SK-N-SH (cell line): ENCODE data around the gene PCF11. TPM values are rescaled to one million over a fixed set of nuclear protein-coding genes. Genes with fewer than 3 reads are reported as not detected.

Experiments
- CTCF ChIA-PET: fragments of 300-600, 350-600 bp; formaldehyde crosslinking; extraction: SDS; loops from one replicate; lab custom pipeline; 2021; lab: Yijun Ruan, JAX
- POLR2A ChIA-PET: fragments of 350-600 bp; sonication (Branson Sonifier 250); formaldehyde crosslinking; extraction: SDS; loops from one replicate; lab custom pipeline; 2020; ENCODE audit warnings: antibody characterized with exemption, inconsistent platforms; lab: Yijun Ruan, JAX
- DNase-seq: peaks from one replicate; pipeline ENCODE4 v3.0.0; 2012
- H2AFZ ChIP-seq: fragments of 200-600 bp; sonication (generic); 2 replicates; pipeline ENCODE4 v1.8.1; 2016; ENCODE audit warnings: antibody characterized with exemption, mild to moderate bottlenecking, low read depth
- H3F3A ChIP-seq: fragments of 200-600 bp; sonication (generic); replicated peaks from 2 replicates; pipeline ENCODE3; 2016; ENCODE audit warnings: antibody characterized with exemption, mild to moderate bottlenecking; ENCODE audit not compliant: insufficient read depth
- H3K27ac ChIP-seq, 2 experiments: fragments of 200-500 bp in 1 of 2; fragments of 200-600 bp in 1 of 2; sonication (Bioruptor generic) in 1 of 2; sonication (generic), shearing (Covaris generic) in 1 of 2; 2 replicates each; pipeline versions ENCODE4 v1.5.1 to v1.6.1; 2014 to 2016; ENCODE audit warnings: low read depth in 2 of 2, inconsistent platforms in 1 of 2, low read length in 1 of 2, mild to moderate bottlenecking in 1 of 2, mixed read lengths in 1 of 2
- H3K27me3 ChIP-seq: fragments of 200-600 bp; sonication (generic), shearing (Covaris generic); 2 replicates; pipeline ENCODE4 v1.6.1; 2016; ENCODE audit warnings: mixed run types; ENCODE audit not compliant: insufficient read depth
- H3K36me3 ChIP-seq, 2 experiments: fragments of 200-500 bp in 1 of 2; fragments of 200-600 bp in 1 of 2; sonication (Bioruptor generic) in 1 of 2; sonication (generic) in 1 of 2; replicated peaks in 1 of 2; 2 replicates each; pipeline versions ENCODE3 to v1.5.1; 2014 to 2016; ENCODE audit warnings: low read length in 1 of 2, mild to moderate bottlenecking in 1 of 2; ENCODE audit not compliant: insufficient read depth in 2 of 2, control insufficient read depth in 1 of 2
- H3K4me1 ChIP-seq, 2 experiments: fragments of 200-500 bp in 1 of 2; fragments of 200-600 bp in 1 of 2; sonication (Bioruptor generic) in 1 of 2; sonication (generic), shearing (Covaris generic) in 1 of 2; 2 replicates each; pipeline versions ENCODE4 v1.5.1 to v1.6.1; 2014 to 2016; ENCODE audit warnings: low read depth in 1 of 2, low read length in 1 of 2, mixed run types in 1 of 2; ENCODE audit not compliant: insufficient read depth in 2 of 2, control insufficient read depth in 1 of 2
- H3K4me2 ChIP-seq: fragments of 200-600 bp; sonication (generic), shearing (Covaris generic); 2 replicates; pipeline ENCODE4 v1.6.1; 2017; ENCODE audit warnings: mixed run types
- H3K4me3 ChIP-seq, 2 experiments: fragments of 200-500 bp in 1 of 2; fragments of 200-600 bp in 1 of 2; sonication (Bioruptor generic) in 1 of 2; sonication (generic), shearing (Covaris generic) in 1 of 2; 2 replicates each; pipeline versions ENCODE4 v1.5.1 to v1.8.1; 2014 to 2016; ENCODE audit warnings: low read depth in 2 of 2, inconsistent platforms in 1 of 2, low read length in 1 of 2, mild to moderate bottlenecking in 1 of 2, mixed read lengths in 1 of 2, moderate library complexity in 1 of 2
- H3K79me2 ChIP-seq: fragments of 200-600 bp; sonication (generic); 2 replicates; pipeline ENCODE4 v1.8.1; 2017; ENCODE audit warnings: mild to moderate bottlenecking; ENCODE audit not compliant: insufficient read depth
- H3K9ac ChIP-seq: fragments of 200-600 bp; sonication (generic); 2 replicates; pipeline ENCODE4 v1.6.1; 2017; ENCODE audit warnings: mixed run types
- H3K9me2 ChIP-seq: fragments of 200-600 bp; sonication (generic); 2 replicates; pipeline ENCODE4 v1.6.1; 2017; ENCODE audit warnings: mixed run types
- H3K9me3 ChIP-seq: fragments of 200-600 bp; sonication (generic); 2 replicates; pipeline ENCODE4 v1.6.1; 2017; ENCODE audit warnings: mixed run types, mild to moderate bottlenecking, moderate library complexity
- H4K20me1 ChIP-seq: fragments of 200-600 bp; sonication (generic); 2 replicates; pipeline ENCODE4 v1.6.1; 2017; ENCODE audit warnings: mild to moderate bottlenecking, mixed run types; ENCODE audit not compliant: insufficient read depth
- CHD2 ChIP-seq: fragments of 150-350 bp; IDR thresholded peaks from 2 replicates; pipeline ENCODE4 v1.6.1; 2018; ENCODE audit warnings: low read length; ENCODE audit not compliant: partially characterized antibody
- ELF1 ChIP-seq: IDR thresholded peaks from 2 replicates; pipeline ENCODE4 v1.4.0; 2012
- EP300 ChIP-seq, 2 experiments: IDR thresholded peaks; 2 replicates each; pipeline versions ENCODE4 v1.4.0 to v1.6.1; 2012; ENCODE audit warnings: borderline replicate concordance in 1 of 2, low read depth in 1 of 2, low read length in 1 of 2
- EZH2phosphoT487 ChIP-seq: fragments of 200-600 bp; sonication (generic); IDR thresholded peaks from 2 replicates; pipeline ENCODE4 v1.6.1; 2017; ENCODE audit warnings: low read depth, mixed run types, mild to moderate bottlenecking, antibody characterized with exemption, moderate library complexity, borderline replicate concordance
- FOXM1 ChIP-seq: IDR thresholded peaks from 2 replicates; pipeline ENCODE4 v1.4.0; 2012; ENCODE audit warnings: low read depth, mild to moderate bottlenecking
- GATA2 ChIP-seq: sonication (generic); formaldehyde crosslinking; IDR thresholded peaks from 2 replicates; pipeline ENCODE4 v1.5.0; 2020; ENCODE audit warnings: mild to moderate bottlenecking, missing genetic modification reagents
- JUND ChIP-seq: IDR thresholded peaks from 2 replicates; pipeline ENCODE4 v1.4.0; 2012
- MXI1 ChIP-seq: IDR thresholded peaks from 2 replicates; pipeline ENCODE4 v1.6.1; 2012; ENCODE audit warnings: mild to moderate bottlenecking, low read depth, low read length, improper control_type of control experiment
- POLR2AphosphoS5 ChIP-seq: IDR thresholded peaks from 2 replicates; pipeline ENCODE4 v1.6.1; 2012; ENCODE audit warnings: low read depth, low read length
- RAD21 ChIP-seq: IDR thresholded peaks from 2 replicates; pipeline ENCODE4 v1.6.1; 2012; ENCODE audit warnings: mild to moderate bottlenecking, low read length
- RXRA ChIP-seq: IDR thresholded peaks from 2 replicates; pipeline ENCODE4 v1.4.0; 2012; ENCODE audit warnings: low read depth, mild to moderate bottlenecking, borderline replicate concordance
- SIN3A ChIP-seq: IDR thresholded peaks from 2 replicates; pipeline ENCODE4 v1.6.1; 2012; ENCODE audit warnings: low read depth, mild to moderate bottlenecking, low read length, moderate library complexity, borderline replicate concordance
- TCF12 ChIP-seq: IDR thresholded peaks from 2 replicates; pipeline ENCODE4 v1.4.0; 2012
- USF1 ChIP-seq: IDR thresholded peaks from 2 replicates; pipeline ENCODE4 v1.4.0; 2012; ENCODE audit warnings: low read depth, borderline replicate concordance
- YY1 ChIP-seq: IDR thresholded peaks from 2 replicates; pipeline ENCODE4 v1.4.0; 2012; ENCODE audit warnings: low read depth, mild to moderate bottlenecking
- WGBS: methylation state at CpG from one replicate; pipeline ENCODE4 v1.1.6; 2017; ENCODE audit warnings: low lambda C conversion rate; 5-methylcytosine and 5-hydroxymethylcytosine counted together
- polyA plus RNA-seq, 3 experiments: library from polyadenylated mRNA; depleted of rRNA; stranded (reverse); fragments of >200 nt; gene quantifications; 2 replicates each; pipeline ENCODE4 v1.2.3, GENCODE V29; 2012
- TF ChIP-seq, protein P1 (sequence below): fragments of 150-350 bp; IDR thresholded peaks from 2 replicates; pipeline ENCODE4 v1.6.1; 2017; ENCODE audit warnings: antibody characterized with exemption, low read length, low read depth, borderline replicate concordance
- TF ChIP-seq, protein P2 (sequence below): IDR thresholded peaks from 2 replicates; pipeline ENCODE4 v1.6.1; 2012; ENCODE audit warnings: mild to moderate bottlenecking, low read depth, low read length, moderate library complexity

PCF11 gene
- polyA plus RNA-seq, 1 of the 3 experiments (the other 2 are of a cell fraction), result 22.4 TPM

- WGBS, result 86% methylated on average over 11 of the region's 11 CpGs
- peak overlapping the region; percentile 98; the same call in 1 of the 2 replicates for H3K9ac ChIP-seq
Measured at GRCh38 chr11:83191986-83192385, 35.1 kb downstream of the PCF11 start.

More at GRCh38 chr11:83191986-83192385, 35.1 kb downstream of the PCF11 start:
- Histone ChIP-seq H3K9me3 (no peaks in the 10 kb centered on the region), H2AFZ (no peak overlapping the region), H3K79me2 (peaks cover 48% of the 10 kb centered on the region), H4K20me1 (no peaks in the 10 kb centered on the region), H3K4me1 (peaks cover 16 to 18% of the 10 kb centered on the region in 2 experiments; a peak in 3 of 4 replicates), H3K27ac (0 out of 4 replicates have a peak overlapping the region, but pooled peaks of 1 of the 2 experiments have one; percentile 9), H3K36me3 (peaks cover 30 to 39% of the 10 kb centered on the region in 2 experiments), H3F3A (peaks cover 45% of the 10 kb centered on the region), H3K9me2 (no peaks in the 10 kb centered on the region), H3K27me3 (no peaks in the 10 kb centered on the region), H3K4me2 (peak overlapping the region; percentile 92), H3K4me3 (peak overlapping the region; percentile 96 to 99)
- DNase-seq, result no peak
- CTCF ChIA-PET, result no interaction called here
- TF ChIP-seq TCF12 (no peak), RXRA (no peak), JUND (no peak), SIN3A (no peak), USF1 (no peak), POLR2AphosphoS5 (no peak), GATA2 (CRISPR knock-in tag) (no peak), EZH2phosphoT487 (no peak), EP300 (IDR thresholded peaks at IDR 0.05; ENCODE audit: borderline replicate concordance in 1 of 2, low read depth in 1 of 2, low read length in 1 of 2) (no peak), CHD2 (no peak), RAD21 (no peak), YY1 (no peak), ELF1 (no peak), FOXM1 (no peak), MXI1 (no peak)
- TF ChIP-seq, protein P1, sequence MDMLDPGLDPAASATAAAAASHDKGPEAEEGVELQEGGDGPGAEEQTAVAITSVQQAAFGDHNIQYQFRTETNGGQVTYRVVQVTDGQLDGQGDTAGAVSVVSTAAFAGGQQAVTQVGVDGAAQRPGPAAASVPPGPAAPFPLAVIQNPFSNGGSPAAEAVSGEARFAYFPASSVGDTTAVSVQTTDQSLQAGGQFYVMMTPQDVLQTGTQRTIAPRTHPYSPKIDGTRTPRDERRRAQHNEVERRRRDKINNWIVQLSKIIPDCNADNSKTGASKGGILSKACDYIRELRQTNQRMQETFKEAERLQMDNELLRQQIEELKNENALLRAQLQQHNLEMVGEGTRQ, result no peak
- TF ChIP-seq, protein P2, sequence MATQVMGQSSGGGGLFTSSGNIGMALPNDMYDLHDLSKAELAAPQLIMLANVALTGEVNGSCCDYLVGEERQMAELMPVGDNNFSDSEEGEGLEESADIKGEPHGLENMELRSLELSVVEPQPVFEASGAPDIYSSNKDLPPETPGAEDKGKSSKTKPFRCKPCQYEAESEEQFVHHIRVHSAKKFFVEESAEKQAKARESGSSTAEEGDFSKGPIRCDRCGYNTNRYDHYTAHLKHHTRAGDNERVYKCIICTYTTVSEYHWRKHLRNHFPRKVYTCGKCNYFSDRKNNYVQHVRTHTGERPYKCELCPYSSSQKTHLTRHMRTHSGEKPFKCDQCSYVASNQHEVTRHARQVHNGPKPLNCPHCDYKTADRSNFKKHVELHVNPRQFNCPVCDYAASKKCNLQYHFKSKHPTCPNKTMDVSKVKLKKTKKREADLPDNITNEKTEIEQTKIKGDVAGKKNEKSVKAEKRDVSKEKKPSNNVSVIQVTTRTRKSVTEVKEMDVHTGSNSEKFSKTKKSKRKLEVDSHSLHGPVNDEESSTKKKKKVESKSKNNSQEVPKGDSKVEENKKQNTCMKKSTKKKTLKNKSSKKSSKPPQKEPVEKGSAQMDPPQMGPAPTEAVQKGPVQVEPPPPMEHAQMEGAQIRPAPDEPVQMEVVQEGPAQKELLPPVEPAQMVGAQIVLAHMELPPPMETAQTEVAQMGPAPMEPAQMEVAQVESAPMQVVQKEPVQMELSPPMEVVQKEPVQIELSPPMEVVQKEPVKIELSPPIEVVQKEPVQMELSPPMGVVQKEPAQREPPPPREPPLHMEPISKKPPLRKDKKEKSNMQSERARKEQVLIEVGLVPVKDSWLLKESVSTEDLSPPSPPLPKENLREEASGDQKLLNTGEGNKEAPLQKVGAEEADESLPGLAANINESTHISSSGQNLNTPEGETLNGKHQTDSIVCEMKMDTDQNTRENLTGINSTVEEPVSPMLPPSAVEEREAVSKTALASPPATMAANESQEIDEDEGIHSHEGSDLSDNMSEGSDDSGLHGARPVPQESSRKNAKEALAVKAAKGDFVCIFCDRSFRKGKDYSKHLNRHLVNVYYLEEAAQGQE, result no peak
- POLR2A ChIA-PET, result no interaction called here
